Adipocyte (in vitro differentiated cells): ENCODE results near the gene CXCL8.
A peak's percentile ranks its signal among the peaks of the same experiment; 100 is the strongest.

Experiments
- DNase-seq: peaks from one replicate; pipeline ENCODE4 v3.0.0-alpha.2; 2015; ENCODE audit warnings: low read depth
- H3K27me3 ChIP-seq: replicated peaks from 2 replicates; pipeline ENCODE4 v1.7.0; 2013; ENCODE audit warnings: mild to moderate bottlenecking, low read length, moderate library complexity; ENCODE audit not compliant: control insufficient read depth, insufficient read depth
- H3K36me3 ChIP-seq: 2 replicates; pipeline ENCODE4 v1.7.0; 2013; ENCODE audit warnings: low read length, mild to moderate bottlenecking, moderate library complexity; ENCODE audit not compliant: control insufficient read depth, insufficient read depth, severe bottlenecking
- H3K4me1 ChIP-seq: 2 replicates; pipeline ENCODE4 v1.7.0; 2013; ENCODE audit warnings: mild to moderate bottlenecking, low read length, moderate library complexity; ENCODE audit not compliant: control insufficient read depth, insufficient read depth
- H3K4me3 ChIP-seq: 2 replicates; pipeline ENCODE4 v1.7.0; 2013; ENCODE audit warnings: mild to moderate bottlenecking, low read length, moderate library complexity
- H3K9ac ChIP-seq: 2 replicates; pipeline ENCODE4 v1.7.0; 2013; ENCODE audit warnings: mild to moderate bottlenecking, low read length, moderate library complexity
- H3K9me3 ChIP-seq: 2 replicates; pipeline ENCODE4 v1.7.0; 2013; ENCODE audit warnings: mild to moderate bottlenecking, low read length, moderate library complexity; ENCODE audit not compliant: control insufficient read depth

CXCL8 gene

GRCh38 chr4:73731968-73732610 lies 8.3 kb upstream of the CXCL8 start:
- Histone ChIP-seq H3K36me3 (no peaks in the 10 kb centered on the region), H3K27me3 (no peaks in the 10 kb centered on the region), H3K4me1 (peaks cover 46% of the 10 kb centered on the region)

DNA sequence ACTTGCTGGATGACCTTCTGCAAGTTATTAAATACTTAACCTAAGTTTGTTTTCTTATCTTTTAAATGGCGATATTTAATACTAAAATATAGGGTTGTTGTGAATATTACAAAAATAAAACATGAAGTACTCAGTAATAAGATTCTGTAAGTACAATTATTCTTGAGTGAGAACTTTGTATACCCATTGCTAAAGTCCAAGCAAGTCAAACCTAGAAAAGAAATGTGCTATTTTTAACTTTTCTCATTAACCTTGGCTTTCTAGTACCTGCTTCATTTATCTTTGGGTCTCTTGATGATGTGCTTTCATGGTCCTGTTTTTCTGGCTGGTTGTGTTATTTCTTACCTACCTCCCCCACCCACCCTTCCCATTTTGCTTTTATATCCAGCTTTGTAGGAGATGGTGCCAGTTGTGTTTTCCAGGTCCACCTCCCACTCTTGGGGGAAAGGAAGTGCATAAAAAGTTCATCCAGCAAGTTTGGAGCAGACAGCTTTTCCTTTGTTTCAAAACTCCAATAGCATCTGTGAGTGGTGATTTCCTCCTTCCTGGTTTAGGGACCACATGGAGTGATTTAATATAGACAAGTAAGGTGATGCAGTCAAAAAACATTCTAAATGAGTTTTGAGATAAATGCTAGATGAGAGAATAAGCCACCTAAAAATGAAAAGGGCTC lies 7.5 kb upstream of the CXCL8 start:
- no peaks in the 10 kb centered on the region for H3K36me3 ChIP-seq
- H3K4me1 ChIP-seq, result peaks cover 46% of the 10 kb centered on the region
- H3K4me3 ChIP-seq, result no peak overlapping the region
- H3K27me3 ChIP-seq, result no peaks in the 10 kb centered on the region
- no peak for DNase-seq
- no peak overlapping the region for H3K9ac ChIP-seq
- no peaks in the 10 kb centered on the region for H3K9me3 ChIP-seq

More at GRCh38 chr4:73731968-73732610, 8.3 kb upstream of the CXCL8 start:
- Histone ChIP-seq H3K9me3 (no peaks in the 10 kb centered on the region), H3K9ac (no peak overlapping the region), H3K4me3 (no peak overlapping the region)
- DNase-seq, result no peak

- H3K27me3 ChIP-seq, result no peaks in the 10 kb centered on the region
- no peaks in the 10 kb centered on the region for H3K36me3 ChIP-seq
- peak overlapping the region; percentile 55 for H3K9ac ChIP-seq
- peak overlapping the region; percentile 42 for H3K4me3 ChIP-seq
- H3K4me1 ChIP-seq, result peaks cover 46% of the 10 kb centered on the region
- no peaks in the 10 kb centered on the region for H3K9me3 ChIP-seq
- DNase-seq, result peak; percentile 53
These were observed 5.8 kb upstream of the CXCL8 start for GRCh38 chr4:73734530-73735001.

- no peaks in the 10 kb centered on the region for H3K36me3 ChIP-seq
- no peak overlapping the region for H3K9ac ChIP-seq
- H3K4me3 ChIP-seq, result no peak overlapping the region
- peak; percentile 44 for DNase-seq
- H3K27me3 ChIP-seq, result no peaks in the 10 kb centered on the region
- peaks cover 40% of the 10 kb centered on the region for H3K4me1 ChIP-seq
- H3K9me3 ChIP-seq, result no peaks in the 10 kb centered on the region
These were observed 5.1 kb upstream of the CXCL8 start for GRCh38 chr4:73735231-73735630.

DNA sequence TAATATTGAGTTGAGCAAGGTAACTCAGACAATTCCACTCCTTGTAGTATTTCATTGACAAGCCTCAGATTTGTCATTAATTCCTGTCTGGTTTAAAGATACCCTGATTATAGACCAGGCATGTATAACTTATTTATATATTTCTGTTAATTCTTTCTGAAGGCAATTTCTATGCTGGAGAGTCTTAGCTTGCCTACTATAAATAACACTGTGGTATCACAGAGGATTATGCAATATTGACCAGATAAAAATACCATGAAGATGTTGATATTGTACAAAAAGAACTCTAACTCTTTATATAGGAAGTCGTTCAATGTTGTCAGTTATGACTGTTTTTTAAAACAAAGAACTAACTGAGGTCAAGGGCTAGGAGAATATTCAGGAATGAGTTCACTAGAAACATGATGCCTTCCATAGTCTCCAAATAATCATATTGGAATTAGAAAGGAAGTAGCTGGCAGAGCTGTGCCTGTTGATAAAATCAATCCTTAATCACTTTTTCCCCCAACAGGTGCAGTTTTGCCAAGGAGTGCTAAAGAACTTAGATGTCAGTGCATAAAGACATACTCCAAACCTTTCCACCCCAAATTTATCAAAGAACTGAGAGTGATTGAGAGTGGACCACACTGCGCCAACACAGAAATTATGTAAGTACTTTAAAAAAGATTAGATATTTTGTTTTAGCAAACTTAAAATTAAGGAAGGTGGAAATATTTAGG lies 821 bp downstream of the CXCL8 start:
- H3K9ac ChIP-seq, result no peak overlapping the region
- no peaks in the 10 kb centered on the region for H3K4me1 ChIP-seq
- no peak overlapping the region for H3K4me3 ChIP-seq
- no peaks in the 10 kb centered on the region for H3K36me3 ChIP-seq
- no peaks in the 10 kb centered on the region for H3K9me3 ChIP-seq
- no peak for DNase-seq
- H3K27me3 ChIP-seq, result no peaks in the 10 kb centered on the region

GRCh38 chr4:73741750-73742489 lies 1.6 kb downstream of the CXCL8 start:
- no peaks in the 10 kb centered on the region for H3K4me1 ChIP-seq
- H3K9me3 ChIP-seq, result no peaks in the 10 kb centered on the region
- H3K9ac ChIP-seq, result no peak overlapping the region
- DNase-seq, result no peak
- H3K36me3 ChIP-seq, result no peaks in the 10 kb centered on the region
- no peak overlapping the region for H3K4me3 ChIP-seq
- no peaks in the 10 kb centered on the region for H3K27me3 ChIP-seq

GRCh38 chr4:73742490-73743160 lies 2.3 kb downstream of the CXCL8 start:
- Histone ChIP-seq H3K9me3 (no peaks in the 10 kb centered on the region), H3K4me3 (no peak overlapping the region), H3K4me1 (no peaks in the 10 kb centered on the region), H3K27me3 (no peaks in the 10 kb centered on the region), H3K36me3 (no peaks in the 10 kb centered on the region), H3K9ac (no peak overlapping the region)
- DNase-seq, result no peak

DNA sequence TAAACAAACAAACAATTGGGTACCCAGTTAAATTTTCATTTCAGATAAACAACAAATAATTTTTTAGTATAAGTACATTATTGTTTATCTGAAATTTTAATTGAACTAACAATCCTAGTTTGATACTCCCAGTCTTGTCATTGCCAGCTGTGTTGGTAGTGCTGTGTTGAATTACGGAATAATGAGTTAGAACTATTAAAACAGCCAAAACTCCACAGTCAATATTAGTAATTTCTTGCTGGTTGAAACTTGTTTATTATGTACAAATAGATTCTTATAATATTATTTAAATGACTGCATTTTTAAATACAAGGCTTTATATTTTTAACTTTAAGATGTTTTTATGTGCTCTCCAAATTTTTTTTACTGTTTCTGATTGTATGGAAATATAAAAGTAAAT lies 2.9 kb downstream of the CXCL8 start:
- H3K36me3 ChIP-seq, result no peaks in the 10 kb centered on the region
- no peak overlapping the region for H3K9ac ChIP-seq
- no peak for DNase-seq
- no peaks in the 10 kb centered on the region for H3K9me3 ChIP-seq
- H3K27me3 ChIP-seq, result no peaks in the 10 kb centered on the region
- no peaks in the 10 kb centered on the region for H3K4me1 ChIP-seq
- H3K4me3 ChIP-seq, result no peak overlapping the region

DNA sequence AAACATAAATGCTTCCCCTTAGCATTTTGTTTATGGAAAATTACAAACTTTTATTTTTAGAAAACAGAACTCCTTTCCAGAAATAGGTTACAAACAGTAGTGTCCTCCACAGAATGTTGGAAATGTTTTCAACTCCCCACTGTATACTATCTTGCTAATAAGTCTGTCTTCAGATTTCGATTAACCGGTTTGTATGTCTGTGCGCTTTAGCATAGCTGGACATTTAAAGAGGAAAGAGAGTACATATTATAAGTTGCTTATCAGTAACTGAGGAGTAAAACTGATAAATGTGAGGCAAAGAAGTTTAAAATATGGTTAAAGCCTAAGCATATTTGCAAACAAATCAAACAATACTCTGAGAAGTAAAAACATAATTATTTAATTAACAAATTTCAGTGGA lies 3.4 kb downstream of the CXCL8 start:
- no peaks in the 10 kb centered on the region for H3K27me3 ChIP-seq
- no peak for DNase-seq
- H3K9me3 ChIP-seq, result no peaks in the 10 kb centered on the region
- H3K36me3 ChIP-seq, result no peaks in the 10 kb centered on the region
- no peak overlapping the region for H3K9ac ChIP-seq
- H3K4me3 ChIP-seq, result no peak overlapping the region
- no peaks in the 10 kb centered on the region for H3K4me1 ChIP-seq

DNA sequence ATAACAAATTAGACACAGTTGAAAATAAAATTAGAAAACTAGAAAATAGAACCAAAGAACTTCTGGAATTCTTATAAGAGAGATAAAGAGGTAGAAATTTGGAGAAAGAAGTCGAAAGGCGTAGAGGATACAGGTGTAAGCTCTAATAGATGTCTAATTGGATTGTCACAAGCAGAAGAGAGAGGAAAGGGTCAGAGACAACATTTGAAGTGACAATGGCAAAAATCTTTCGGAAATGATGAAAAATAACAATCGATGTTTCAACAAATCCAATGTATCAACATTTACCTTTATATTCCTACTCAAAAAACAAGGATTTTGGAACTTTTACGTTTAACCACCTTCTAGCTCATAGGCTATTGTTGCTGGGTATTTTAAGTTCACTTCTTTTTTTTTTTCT lies 3.8 kb downstream of the CXCL8 start:
- H3K4me3 ChIP-seq, result no peak overlapping the region
- H3K4me1 ChIP-seq, result no peaks in the 10 kb centered on the region
- H3K36me3 ChIP-seq, result no peaks in the 10 kb centered on the region
- H3K27me3 ChIP-seq, result no peaks in the 10 kb centered on the region
- DNase-seq, result no peak
- no peaks in the 10 kb centered on the region for H3K9me3 ChIP-seq
- no peak overlapping the region for H3K9ac ChIP-seq
